CD4-positive, alpha-beta T cell (primary cell): ENCODE results near the gene MAML2. TPM values are rescaled to one million over a fixed set of nuclear protein-coding genes. Genes with fewer than 3 reads are reported as not detected.

Experiments
- ATAC-seq: fragments of 200-7000 bp; cut with Tn5 transposase; one replicate; pipeline ENCODE4 v1.10.0; 2022; ENCODE audit warnings: mild to moderate bottlenecking; ENCODE audit not compliant: poor library complexity
- CTCF ChIA-PET: fragments of 350-600 bp; sonication (Branson Sonifier 250); formaldehyde crosslinking; loops from one replicate; lab custom pipeline; 2021; ENCODE audit warnings: antibody characterized with exemption, inconsistent platforms; lab: Charles Lee
- POLR2A ChIA-PET: fragments of 350-600 bp; sonication (Branson Sonifier 250); formaldehyde crosslinking; loops from one replicate; lab custom pipeline; 2021; ENCODE audit warnings: antibody characterized with exemption, inconsistent platforms; lab: Charles Lee
- DNase-seq, 14 experiments: peaks; one replicate each; pipeline ENCODE4 v3.0.0-alpha.2; 2013 to 2020; ENCODE audit warnings: mixed read lengths in 2 of 14
- H3K27ac ChIP-seq, 2 donors: one replicate each; pipeline versions ENCODE4 v1.5.1 to v1.7.0; 2013; ENCODE audit warnings: low read length in 2 of 2, low read depth in 1 of 2, mild to moderate bottlenecking in 1 of 2
- H3K27me3 ChIP-seq, 2 experiments: 1 replicate in 1 of 2; 2 replicates in 1 of 2; pipeline versions ENCODE4 v1.6.1 to v1.7.0; 2013; ENCODE audit warnings: low read length in 2 of 2, control low read depth in 1 of 2, mild to moderate bottlenecking in 1 of 2, moderate library complexity in 1 of 2; ENCODE audit not compliant: insufficient read depth in 2 of 2, control insufficient read depth in 1 of 2
- H3K36me3 ChIP-seq: one replicate; pipeline ENCODE4 v1.6.1; 2013; ENCODE audit warnings: low read length, control low read depth; ENCODE audit not compliant: insufficient read depth
- H3K4me1 ChIP-seq: one replicate; pipeline ENCODE4 v1.6.1; 2013; ENCODE audit warnings: low read length, control low read depth; ENCODE audit not compliant: insufficient read depth
- H3K4me3 ChIP-seq: one replicate; pipeline ENCODE4 v1.5.1; 2013; ENCODE audit warnings: mild to moderate bottlenecking, low read length, moderate library complexity
- H3K9me3 ChIP-seq, 2 experiments: 1 replicate in 1 of 2; 2 replicates in 1 of 2; pipeline versions ENCODE4 v1.6.1 to v1.7.0; 2013; ENCODE audit warnings: low read length in 2 of 2, mild to moderate bottlenecking in 2 of 2, control low read depth in 1 of 2, moderate library complexity in 1 of 2; ENCODE audit not compliant: control insufficient read depth in 1 of 2, insufficient read depth in 1 of 2
- H3K27ac Mint-ChIP-seq: one replicate; pipeline ENCODE4 v1.8.0; 2020; ENCODE audit warnings: mixed read lengths
- H3K27me3 Mint-ChIP-seq: one replicate; pipeline ENCODE4 v1.8.0; 2021; ENCODE audit warnings: mixed read lengths
- H3K36me3 Mint-ChIP-seq: one replicate; pipeline ENCODE4 v1.8.0; 2021; ENCODE audit warnings: low read depth, mixed read lengths
- H3K4me1 Mint-ChIP-seq: one replicate; pipeline ENCODE4 v1.8.0; 2021; ENCODE audit warnings: low read depth, mixed read lengths
- H3K4me3 Mint-ChIP-seq: one replicate; pipeline ENCODE4 v1.8.0; 2020; ENCODE audit warnings: mild to moderate bottlenecking, mixed read lengths
- H3K9me3 Mint-ChIP-seq: one replicate; pipeline ENCODE4 v1.8.0; 2020; ENCODE audit warnings: mixed read lengths
- CTCF ChIP-seq: fragments of 200-600 bp; IDR thresholded peaks from one replicate; pipeline ENCODE4 v1.8.0; 2022; ENCODE audit warnings: antibody characterized with exemption, mild to moderate bottlenecking
- intact Hi-C, 2 experiments: fragments of 100-400 bp; cut with DNase I in 1 of 2; cut with micrococcal nuclease in 1 of 2; formaldehyde crosslinking; loops; one replicate each; pipeline versions ENCODE4 v1.15.1 to v1.9.0; 2023 to 2025; cut with DNase I, micrococcal nuclease
- total RNA-seq, 174 experiments: library from RNA in 2 of 174; stranded (reverse) in 2 of 174; gene quantifications; one replicate each; pipeline ENCODE4 v1.2.3 and lab custom pipeline; 2021 to 2026

MAML2 gene
- total RNA-seq, 2 experiments from 2014 or later, result 58.8 to 59.8 TPM

GRCh38 chr11:95991101-95991500 lies 351.9 kb downstream of the MAML2 start:
- Mint-ChIP-seq H3K27ac (no peak overlapping the region), H3K4me1 (peaks cover 25% of the 10 kb centered on the region)

GRCh38 chr11:95989780-95990179 lies 353.2 kb downstream of the MAML2 start:
- POLR2A ChIA-PET, result no interaction called here
- CTCF ChIA-PET, result no interaction called here
- peaks cover 50% of the 10 kb centered on the region for H3K36me3 ChIP-seq
- Mint-ChIP-seq H3K4me1 (peaks cover 19% of the 10 kb centered on the region), H3K36me3 (peaks cover 87% of the 10 kb centered on the region), H3K27ac (no peak overlapping the region), H3K9me3 (no peaks in the 10 kb centered on the region), H3K27me3 (no peaks in the 10 kb centered on the region), H3K4me3 (no peak overlapping the region)
- no peak overlapping the region for H3K27ac ChIP-seq
- no peak overlapping the region for H3K4me3 ChIP-seq
- intact Hi-C loops, result no loop called here
- TF ChIP-seq CTCF, result no peak
- DNase-seq (no peak), ATAC-seq (no peak)
- H3K9me3 ChIP-seq, result no peaks in the 10 kb centered on the region
- no peaks in the 10 kb centered on the region for H3K4me1 ChIP-seq
- H3K27me3 ChIP-seq, result no peaks in the 10 kb centered on the region

More at GRCh38 chr11:95991101-95991500, 351.9 kb downstream of the MAML2 start:
- Mint-ChIP-seq H3K4me3 (no peak overlapping the region), H3K27me3 (no peaks in the 10 kb centered on the region), H3K9me3 (no peaks in the 10 kb centered on the region), H3K36me3 (peaks cover 82% of the 10 kb centered on the region)
- intact Hi-C loops, result no loop called here
- peaks cover 41% of the 10 kb centered on the region for H3K36me3 ChIP-seq
- no peak for TF ChIP-seq CTCF
- CTCF ChIA-PET, result no interaction called here
- H3K4me1 ChIP-seq, result no peaks in the 10 kb centered on the region
- no peaks in the 10 kb centered on the region for H3K9me3 ChIP-seq
- no peak overlapping the region for H3K27ac ChIP-seq
- POLR2A ChIA-PET, result no interaction called here
- no peak for ATAC-seq
- H3K27me3 ChIP-seq, result no peaks in the 10 kb centered on the region
- no peak overlapping the region for H3K4me3 ChIP-seq
- no peak for DNase-seq

GRCh38 chr11:95989076-95989605 lies 353.9 kb downstream of the MAML2 start:
- POLR2A ChIA-PET, result no interaction called here
- peaks cover 56% of the 10 kb centered on the region for H3K36me3 ChIP-seq
- no peak overlapping the region for H3K27ac Mint-ChIP-seq
- no peaks in the 10 kb centered on the region for H3K27me3 ChIP-seq
- no peaks in the 10 kb centered on the region for H3K4me1 ChIP-seq
- intact Hi-C loops, result no loop called here
- peaks cover 87% of the 10 kb centered on the region for H3K36me3 Mint-ChIP-seq
- H3K4me3 ChIP-seq, result no peak overlapping the region
- H3K27ac ChIP-seq, result no peak overlapping the region
- no peak for DNase-seq
- TF ChIP-seq CTCF, result no peak
- no peaks in the 10 kb centered on the region for H3K9me3 Mint-ChIP-seq
- no peaks in the 10 kb centered on the region for H3K27me3 Mint-ChIP-seq
- no peak for ATAC-seq
- H3K4me1 Mint-ChIP-seq, result peaks cover 13% of the 10 kb centered on the region
- no peak overlapping the region for H3K4me3 Mint-ChIP-seq
- CTCF ChIA-PET, result no interaction called here
- no peaks in the 10 kb centered on the region for H3K9me3 ChIP-seq
